ENCODE measurements around the gene LKAAEAR1.
"Not testable (repeated sequence)": the region's sequence is repeated elsewhere in the genome, so short reads cannot be mapped to it uniquely, and the experiment has no call there.

Gene LKAAEAR1

DNA sequence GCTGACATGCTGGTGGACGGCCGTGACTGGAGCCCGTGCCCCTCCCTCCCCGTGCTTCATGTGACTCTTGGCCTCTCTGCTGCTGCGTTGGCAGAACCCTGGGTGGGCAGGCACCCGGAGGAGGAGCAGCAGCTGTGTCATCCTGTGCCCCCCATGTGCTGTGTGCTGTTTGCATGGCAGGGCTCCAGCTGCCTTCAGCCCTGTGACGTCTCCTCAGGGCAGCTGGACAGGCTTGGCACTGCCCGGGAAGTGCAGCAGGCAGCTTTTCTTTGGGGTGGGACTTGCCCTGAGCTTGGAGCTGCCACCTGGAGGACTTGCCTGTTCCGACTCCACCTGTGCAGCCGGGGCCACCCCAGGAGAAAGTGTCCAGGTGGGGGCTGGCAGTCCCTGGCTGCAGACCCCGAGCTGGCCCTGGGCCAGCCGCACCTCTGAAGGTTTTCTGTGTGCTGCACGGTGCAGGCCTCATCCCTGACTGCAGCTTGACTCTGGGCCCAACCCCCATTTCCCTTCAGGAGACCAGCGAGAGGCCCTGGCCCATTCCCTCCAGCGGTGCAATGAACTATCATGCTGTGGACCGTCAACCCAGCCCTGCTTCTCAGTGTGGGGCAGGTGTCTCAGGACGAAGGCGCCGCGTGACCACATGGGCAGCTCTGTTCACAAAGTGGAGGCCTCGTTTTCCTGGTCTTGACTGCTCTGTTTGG lies 15.0 kb upstream of the LKAAEAR1 start:
- in situ Hi-C loops (cut with MboI; ENCODE audit: low sequenced_read_pairs), result no loop called here

DNA sequence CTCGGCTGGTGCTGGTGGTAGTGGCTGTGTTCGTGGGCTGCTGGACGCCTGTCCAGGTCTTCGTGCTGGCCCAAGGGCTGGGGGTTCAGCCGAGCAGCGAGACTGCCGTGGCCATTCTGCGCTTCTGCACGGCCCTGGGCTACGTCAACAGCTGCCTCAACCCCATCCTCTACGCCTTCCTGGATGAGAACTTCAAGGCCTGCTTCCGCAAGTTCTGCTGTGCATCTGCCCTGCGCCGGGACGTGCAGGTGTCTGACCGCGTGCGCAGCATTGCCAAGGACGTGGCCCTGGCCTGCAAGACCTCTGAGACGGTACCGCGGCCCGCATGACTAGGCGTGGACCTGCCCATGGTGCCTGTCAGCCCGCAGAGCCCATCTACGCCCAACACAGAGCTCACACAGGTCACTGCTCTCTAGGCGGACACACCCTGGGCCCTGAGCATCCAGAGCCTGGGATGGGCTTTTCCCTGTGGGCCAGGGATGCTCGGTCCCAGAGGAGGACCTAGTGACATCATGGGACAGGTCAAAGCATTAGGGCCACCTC lies 14.3 kb upstream of the LKAAEAR1 start:
- in situ Hi-C loops (cut with MboI; ENCODE audit: low sequenced_read_pairs), result no loop called here

DNA sequence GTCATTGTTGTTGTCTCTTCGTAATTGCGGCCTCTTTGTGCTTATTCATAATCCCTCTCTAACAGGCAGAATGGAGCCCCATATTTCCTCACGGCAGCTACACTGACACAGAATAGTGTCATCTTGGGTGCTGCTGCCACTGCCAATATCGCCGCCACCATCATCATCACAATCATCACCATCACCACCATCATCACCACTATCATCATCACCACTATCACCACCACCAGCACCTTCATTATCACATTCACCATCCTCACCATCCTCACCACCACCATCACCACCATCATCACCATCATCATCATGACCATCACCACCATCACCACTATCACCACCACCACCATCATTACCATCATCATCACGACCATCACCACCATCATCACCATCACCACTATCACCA lies 12.3 kb upstream of the LKAAEAR1 start:
- in situ Hi-C loops (cut with MboI; ENCODE audit: low sequenced_read_pairs), result no loop called here

DNA sequence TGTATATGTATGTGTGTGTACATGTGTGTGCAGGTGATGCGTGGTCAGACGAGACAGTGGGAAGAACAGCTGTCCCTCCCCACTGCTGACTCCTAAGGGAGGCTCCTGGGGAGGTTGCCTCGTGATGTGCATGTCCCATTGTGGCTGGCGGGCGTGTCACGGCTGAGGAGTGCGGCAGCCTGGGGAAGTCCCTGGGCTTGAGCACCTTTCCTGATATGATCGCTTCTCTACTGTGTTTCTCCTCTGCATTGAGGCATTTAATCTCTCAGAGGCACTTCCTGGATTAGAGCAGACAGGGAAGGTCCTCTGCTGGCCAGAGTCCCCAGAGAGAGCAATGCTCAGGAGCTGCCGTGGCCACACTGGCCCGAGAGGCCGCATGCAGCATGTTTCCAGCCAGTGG lies 11.7 kb upstream of the LKAAEAR1 start:
- in situ Hi-C loops (cut with MboI; ENCODE audit: low sequenced_read_pairs), result no loop called here

DNA sequence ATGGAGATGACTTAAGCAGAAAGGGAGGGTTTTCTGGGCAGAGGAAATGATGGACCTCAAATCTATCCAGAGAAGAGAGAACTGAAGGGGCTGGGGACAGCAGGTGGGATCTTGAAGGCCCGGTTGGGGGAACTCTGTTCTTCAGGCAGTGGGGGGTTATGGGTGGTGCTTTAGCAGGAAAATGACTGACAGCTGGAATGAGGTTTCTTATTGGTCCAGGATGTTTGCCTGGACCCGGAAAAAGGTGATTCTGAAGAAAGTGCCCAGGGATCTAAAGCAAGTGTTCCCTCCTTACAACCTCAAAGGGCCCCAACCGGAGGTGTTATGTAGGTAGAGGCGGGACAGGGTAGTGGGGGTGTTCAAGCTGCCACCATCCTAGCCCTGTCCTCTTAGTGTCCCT lies 11.3 kb upstream of the LKAAEAR1 start:
- in situ Hi-C loops (cut with MboI; ENCODE audit: low sequenced_read_pairs), result no loop called here

DNA sequence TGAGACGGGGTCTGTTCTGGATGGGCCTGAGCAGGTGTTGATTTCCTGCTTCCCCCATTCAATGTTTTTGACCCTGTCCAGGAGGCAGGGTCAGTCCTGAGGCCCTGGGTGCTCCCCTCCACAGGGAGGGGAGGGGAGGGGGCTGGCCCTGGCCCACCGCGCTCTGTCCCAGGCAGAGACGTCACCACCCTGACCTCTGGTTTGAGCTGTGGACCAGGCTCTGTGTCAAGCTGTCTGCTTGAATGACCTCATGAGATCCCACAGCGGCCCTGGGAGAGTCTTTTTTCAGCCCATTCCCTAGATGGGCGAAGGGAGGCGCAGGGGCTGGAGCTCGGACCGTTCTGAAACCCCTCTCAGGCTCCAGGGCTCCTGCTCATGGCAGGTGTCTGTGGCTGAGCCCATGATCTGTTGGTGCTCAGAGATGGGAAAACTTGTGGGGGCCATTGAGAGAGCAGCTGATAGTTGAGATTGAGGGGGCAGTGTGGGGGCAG lies 8.9 kb upstream of the LKAAEAR1 start:
- in situ Hi-C loops (cut with MboI; ENCODE audit: low sequenced_read_pairs), result no loop called here

DNA sequence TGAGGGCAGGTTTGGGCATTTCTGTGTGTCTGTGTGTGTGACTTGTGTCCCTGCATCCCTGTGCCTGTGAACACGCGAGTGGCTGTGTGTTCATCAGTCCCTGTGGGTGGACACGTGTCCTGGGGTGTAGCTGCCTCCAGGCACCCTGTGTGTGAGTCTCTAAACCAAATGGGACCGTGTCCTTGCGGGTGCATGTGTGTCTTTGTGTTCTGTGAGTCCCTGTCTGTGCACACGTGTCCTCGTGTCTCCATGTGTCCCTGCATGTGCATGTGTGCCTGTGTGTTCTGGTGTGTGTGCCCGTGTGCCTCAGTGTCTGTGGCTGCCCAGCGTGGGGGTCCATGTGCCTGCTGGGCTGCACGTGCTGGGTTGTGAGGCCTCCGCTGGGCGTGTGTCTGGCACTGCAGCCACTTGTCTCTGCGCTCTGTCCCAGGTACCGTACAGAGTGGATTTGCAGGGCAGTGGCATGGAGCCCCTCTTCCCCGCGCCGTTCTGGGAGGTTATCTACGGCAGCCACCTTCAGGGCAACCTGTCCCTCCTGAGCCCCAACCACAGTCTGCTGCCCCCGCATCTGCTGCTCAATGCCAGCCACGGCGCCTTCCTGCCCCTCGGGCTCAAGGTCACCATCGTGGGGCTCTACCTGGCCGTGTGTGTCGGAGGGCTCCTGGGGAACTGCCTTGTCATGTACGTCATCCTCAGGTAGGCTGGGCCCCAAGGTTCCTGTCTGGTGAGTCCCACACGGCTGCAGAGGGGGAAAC lies 8.2 kb upstream of the LKAAEAR1 start:
- in situ Hi-C loops (cut with MboI; ENCODE audit: low sequenced_read_pairs), result no loop called here

DNA sequence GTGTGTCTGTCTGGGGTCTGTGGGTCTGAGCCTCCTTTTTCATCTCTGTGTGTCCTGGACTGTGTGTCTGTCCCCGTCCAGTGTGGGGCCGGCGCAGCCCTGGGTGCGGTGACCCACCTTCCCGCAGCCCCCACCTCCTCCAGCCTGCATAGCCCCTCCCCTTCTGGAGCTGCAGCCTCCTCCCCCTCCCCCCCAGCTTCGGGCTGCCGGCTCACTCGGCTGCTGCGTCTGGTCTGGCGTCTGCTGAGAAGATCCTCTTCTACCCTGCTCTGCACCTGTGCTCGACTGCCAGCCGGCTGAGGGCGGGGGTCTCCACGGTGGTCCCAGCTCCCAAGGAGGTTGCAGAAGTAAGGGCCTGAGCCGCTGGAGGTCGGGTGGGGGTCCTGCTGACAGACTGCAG lies 7.6 kb upstream of the LKAAEAR1 start:
- in situ Hi-C loops (cut with MboI; ENCODE audit: low sequenced_read_pairs), result no loop called here

DNA sequence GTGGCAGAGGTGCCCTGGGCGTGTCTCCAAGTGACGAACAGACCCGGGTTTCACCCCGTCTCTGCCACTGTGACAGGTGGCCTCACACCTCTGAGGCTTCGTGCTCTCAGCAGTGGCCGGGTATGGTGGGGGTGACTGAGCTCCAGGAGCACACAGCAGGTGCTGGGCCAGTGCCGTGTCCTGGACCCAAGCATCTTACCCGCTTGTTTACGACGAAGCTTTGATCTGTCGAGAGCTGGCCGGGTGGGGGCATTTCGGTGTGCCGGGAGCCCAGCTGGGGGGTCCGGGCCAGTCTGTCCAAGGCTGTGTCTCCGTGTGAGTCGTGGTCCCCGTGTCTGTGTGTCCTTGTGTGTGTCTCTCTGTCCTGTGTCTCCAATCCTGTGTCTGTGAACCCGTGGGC lies 7.1 kb upstream of the LKAAEAR1 start:
- in situ Hi-C loops (cut with MboI; ENCODE audit: low sequenced_read_pairs), result no loop called here

DNA sequence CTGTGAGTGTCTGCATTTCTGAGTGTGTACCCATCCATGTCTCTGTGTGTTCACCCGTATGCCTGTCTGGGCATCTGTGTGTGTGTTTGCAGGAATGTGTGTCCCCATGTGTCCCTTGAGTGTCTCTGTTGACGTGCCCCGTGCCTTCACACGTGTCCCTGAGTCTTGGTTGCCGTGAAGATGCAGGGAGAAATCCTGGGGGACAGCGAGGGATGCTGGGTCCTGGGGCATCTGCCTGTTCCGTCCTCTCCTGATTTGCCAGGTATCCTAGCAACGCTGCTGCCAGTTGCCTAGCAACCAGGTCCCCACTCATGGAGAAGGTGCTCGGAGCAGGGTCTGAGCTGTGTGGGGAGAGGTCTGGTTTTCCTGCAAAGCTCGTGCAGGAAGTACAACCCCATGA lies 6.0 kb upstream of the LKAAEAR1 start:
- in situ Hi-C loops (cut with MboI; ENCODE audit: low sequenced_read_pairs), result no loop called here

DNA sequence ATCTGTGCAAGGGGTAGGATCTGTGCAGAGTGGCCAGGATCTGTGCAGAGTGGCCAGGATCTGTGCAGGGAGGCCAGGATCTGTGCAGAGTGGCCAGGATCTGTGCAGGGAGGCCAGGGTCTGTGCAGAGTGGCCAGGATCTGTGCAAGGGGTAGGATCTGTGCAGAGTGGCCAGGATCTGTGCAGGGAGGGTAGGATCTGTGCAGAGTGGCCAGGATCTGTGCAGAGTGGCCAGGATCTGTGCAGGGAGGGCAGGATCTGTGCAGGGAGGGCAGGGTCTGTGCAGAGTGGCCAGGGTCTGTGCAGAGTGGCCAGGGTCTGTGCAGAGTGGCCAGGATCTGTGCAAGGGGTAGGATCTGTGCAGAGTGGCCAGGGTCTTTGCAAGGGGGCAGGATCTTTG lies 4.4 kb upstream of the LKAAEAR1 start:
- in situ Hi-C loops (cut with MboI; ENCODE audit: low sequenced_read_pairs), result not testable (repeated sequence)

DNA sequence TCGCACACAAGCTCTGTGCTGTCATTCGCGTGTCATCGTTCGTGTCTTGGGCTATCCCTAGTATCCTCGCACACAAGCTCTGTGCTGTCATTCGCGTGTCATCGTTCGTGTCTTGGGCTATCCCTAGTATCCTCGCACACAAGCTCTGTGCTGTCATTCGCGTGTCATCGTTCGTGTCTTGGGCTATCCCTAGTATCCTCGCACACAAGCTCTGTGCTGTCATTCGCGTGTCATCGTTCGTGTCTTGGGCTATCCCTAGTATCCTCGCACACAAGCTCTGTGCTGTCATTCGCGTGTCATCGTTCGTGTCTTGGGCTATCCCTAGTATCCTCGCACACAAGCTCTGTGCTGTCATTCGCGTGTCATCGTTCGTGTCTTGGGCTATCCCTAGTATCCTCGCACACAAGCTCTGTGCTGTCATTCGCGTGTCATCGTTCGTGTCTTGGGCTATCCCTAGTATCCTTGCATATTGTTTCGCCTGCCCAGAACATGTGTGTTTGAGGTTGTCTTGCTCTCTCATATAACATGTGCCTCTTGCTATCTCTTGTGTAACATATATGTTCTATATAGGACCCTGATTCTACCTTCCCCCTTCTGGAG lies 3.1 kb upstream of the LKAAEAR1 start:
- in situ Hi-C loops (cut with MboI; ENCODE audit: low sequenced_read_pairs), result not testable (repeated sequence)

DNA sequence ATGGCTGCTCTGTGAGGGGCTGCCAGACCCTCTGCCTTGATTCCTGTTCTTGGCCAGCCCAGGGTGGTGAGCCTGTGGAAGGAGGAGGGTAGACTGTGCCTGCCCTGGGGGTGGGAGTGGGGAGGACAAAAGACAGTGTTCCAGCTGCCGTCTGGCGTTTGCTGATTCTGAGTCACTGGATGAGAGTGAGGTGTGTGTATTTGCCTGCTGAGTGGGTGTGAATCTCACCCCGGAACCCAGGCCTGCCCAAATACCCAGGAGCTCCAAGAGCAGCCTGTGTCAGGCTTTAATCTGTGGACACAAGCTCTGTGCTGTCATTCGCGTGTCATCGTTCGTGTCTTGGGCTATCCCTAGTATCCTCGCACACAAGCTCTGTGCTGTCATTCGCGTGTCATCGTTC lies 2.6 kb upstream of the LKAAEAR1 start:
- in situ Hi-C loops (cut with MboI; ENCODE audit: low sequenced_read_pairs), result no loop called here

DNA sequence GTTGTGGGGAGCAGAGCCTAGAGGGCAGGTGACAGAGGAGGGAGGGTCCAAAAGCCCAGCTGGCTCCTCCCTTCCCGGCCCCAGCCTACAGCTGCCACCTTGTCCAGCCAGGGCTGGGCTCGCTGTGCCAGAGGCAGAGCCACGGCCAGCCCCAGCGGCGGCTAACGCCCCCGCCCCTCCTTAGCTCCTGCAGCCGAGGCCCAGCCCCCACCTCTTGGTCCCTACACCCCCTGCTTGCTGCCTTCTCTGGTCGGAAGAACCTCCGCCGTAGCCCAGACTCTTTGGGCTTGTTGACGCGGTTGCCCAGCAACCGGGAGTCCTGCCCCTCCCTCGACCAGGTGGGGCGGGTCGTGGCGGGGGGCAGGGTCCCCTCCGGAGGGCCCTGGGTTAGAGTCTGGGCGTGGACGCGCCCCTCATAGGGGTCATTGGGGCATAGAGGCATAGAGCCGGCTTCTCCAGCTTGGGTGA lies 521 bp upstream of the LKAAEAR1 start:
- in situ Hi-C loops (cut with MboI; ENCODE audit: low sequenced_read_pairs), result no loop called here

DNA sequence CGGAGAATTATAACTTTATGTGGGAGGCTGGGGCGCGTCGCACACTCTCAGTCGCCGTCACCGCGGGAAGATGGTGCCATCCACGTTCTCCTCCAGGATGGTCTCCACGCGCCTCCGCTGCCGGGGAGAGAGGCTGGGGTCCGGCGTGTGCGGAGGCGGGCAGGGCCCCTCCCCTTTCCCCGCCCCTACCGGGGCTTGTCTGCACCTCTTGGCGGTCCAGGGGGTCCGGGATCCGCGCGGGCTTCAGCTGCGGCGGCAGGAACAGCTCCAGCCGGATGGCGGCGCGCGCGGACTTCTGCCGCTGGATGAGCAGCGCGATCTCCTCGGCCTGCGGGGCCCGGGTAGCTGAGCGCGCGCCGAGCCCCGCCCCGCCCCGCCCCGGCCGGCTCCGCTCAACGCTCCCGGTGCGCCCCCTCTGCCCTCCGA lies 807 bp downstream of the LKAAEAR1 start:
- in situ Hi-C loops (cut with MboI; ENCODE audit: low sequenced_read_pairs), result no loop called here

DNA sequence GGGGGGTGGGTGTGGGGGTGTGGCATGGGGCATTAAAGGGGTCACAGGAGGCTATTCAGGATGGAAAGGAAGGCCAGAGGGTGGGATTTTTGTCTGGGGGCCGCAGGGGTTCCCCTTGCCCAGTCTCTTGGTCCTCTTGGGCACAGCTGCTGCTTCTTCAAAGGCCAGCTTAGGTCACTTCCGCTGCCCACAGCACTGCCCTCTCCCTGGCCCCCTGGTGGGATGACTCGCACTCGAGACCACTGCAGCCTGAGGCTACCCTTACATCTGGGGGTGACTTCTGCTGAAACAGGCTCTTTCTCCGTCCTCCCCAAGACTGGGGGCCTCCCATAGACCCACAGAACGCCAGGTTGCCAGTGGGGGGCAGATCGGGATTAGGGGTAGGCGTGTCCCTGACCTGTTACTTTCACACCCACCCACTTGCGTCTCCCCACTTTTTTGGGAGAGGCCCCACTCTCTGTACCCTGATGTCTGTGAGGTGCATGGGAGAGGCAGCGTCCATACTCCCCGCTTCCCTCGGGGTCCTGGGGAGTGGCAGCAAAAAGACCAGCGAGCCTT lies 1.3 kb downstream of the LKAAEAR1 start:
- in situ Hi-C loops (cut with MboI; ENCODE audit: low sequenced_read_pairs), result no loop called here

DNA sequence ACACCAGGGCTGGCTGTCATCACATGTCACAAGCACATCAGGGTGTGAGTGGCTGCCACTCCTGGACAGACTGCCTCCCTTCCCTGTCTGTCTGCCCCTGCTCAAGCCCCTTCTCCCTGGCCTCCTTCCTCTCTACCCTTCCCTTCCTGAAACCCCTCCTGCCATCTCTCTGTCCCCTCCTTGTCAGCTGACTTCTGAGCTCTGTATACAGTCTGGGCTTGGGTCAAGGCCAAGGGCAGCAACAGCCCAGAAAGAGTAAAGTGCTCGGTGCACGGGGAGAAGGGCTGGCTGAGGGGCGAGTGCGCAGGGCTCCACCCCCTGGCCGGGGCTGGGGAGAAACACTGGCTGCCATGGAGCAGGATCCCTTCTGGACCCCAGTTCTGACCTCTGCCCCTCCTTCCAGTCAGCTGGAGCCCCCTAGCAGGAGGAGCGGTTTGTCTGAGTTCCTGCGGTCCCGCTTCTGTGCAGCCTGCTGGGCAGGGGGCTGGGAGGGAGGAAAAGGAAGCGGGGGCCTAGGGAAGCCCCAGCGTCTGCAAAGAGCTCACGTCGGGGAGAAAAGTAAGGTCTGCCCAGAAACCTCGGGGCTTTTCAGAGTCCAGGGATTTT lies 2.0 kb downstream of the LKAAEAR1 start:
- in situ Hi-C loops (cut with MboI; ENCODE audit: low sequenced_read_pairs), result no loop called here

DNA sequence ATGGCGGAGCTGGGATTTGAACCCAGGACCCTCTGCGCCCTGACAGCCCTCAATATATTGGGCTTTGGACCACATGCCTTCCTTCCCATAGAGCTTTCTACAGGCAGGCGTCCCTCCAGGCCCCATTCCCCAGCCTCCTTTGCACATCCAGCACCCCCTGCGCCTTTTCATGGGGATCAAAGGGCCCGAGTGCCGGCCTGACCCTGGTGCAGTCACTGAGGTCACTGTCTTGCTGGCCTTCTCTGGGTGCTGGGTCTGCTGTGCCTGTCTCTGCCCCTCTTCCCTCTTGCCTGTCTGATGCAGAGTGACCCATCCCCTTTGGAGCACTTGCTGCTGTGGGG lies 2.6 kb downstream of the LKAAEAR1 start:
- in situ Hi-C loops (cut with MboI; ENCODE audit: low sequenced_read_pairs), result no loop called here

DNA sequence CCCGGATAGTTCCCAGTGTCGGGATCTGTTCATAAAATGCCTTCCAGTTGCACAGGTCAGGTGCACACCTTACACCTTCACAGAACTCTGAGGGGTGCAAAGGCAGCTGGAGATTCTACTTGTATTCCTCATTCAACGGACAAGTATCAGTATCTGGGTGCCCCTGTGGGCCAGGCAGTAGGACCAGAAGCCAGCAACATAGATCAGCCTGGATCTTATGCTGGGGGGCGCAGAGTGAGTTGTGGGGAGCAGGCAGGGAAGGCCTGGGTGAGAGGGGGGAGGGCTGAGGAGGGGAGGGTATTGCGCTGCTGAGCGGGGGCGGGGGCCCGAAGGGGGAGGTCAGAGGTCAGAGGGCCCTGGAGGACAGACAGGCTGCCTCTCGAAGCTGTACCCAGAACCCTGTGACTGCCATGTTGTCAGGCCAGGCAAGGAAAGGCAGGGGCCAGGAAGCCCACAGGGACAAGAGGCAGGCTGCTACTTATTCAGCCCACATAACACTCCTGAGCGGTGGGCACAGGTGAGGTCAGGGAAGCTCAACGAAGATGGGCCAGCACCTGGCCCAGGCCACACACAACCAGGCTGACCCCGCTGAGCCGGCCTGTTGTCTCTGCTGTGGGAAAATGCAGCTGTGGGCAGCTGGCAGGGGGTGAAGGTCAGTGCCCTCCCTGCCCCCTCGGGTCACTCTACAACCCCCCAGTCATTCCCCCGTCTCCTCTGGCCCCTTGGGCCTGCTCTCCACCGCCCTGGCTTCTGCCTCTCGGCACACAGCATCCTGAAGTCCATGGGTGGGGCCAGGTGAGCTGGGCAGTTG lies 3.2 kb downstream of the LKAAEAR1 start:
- in situ Hi-C loops (cut with MboI; ENCODE audit: low sequenced_read_pairs), result no loop called here
